Esophagus muscularis mucosa (tissue), 4 donors: ENCODE results near the gene ATP11A. TPM values are rescaled to one million over a fixed set of nuclear protein-coding genes. Genes with fewer than 3 reads are reported as not detected.

Source experiments
- DNase-seq: peaks from one replicate; pipeline ENCODE4 v3.0.0-alpha.2; 2017; ENCODE audit errors: extremely low spot score
- H3K27ac ChIP-seq, 4 donors: fragments of 200-600 bp; sonication (generic); replicated peaks in 1 of 4; 1 replicate in 3 of 4; 2 replicates in 1 of 4; pipeline ENCODE4 v1.5.1; 2016 to 2019; ENCODE audit warnings: mild to moderate bottlenecking in 1 of 4
- H3K27me3 ChIP-seq, 4 donors: fragments of 200-600 bp; sonication (generic); one replicate each; pipeline versions ENCODE4 v1.5.1 to v1.6.0; 2016 to 2019
- H3K36me3 ChIP-seq, 4 donors: fragments of 200-600 bp; sonication (generic); one replicate each; pipeline ENCODE4 v1.5.1; 2016 to 2019
- H3K4me1 ChIP-seq, 4 donors: fragments of 200-600 bp; sonication (generic); one replicate each; pipeline ENCODE4 v1.5.1; 2016 to 2019
- H3K4me3 ChIP-seq, 4 donors: fragments of 200-600 bp; sonication (generic); 1 replicate in 2 of 4; 2 replicates in 2 of 4; pipeline ENCODE4 v1.5.1; 2016 to 2019; ENCODE audit warnings: mild to moderate bottlenecking in 4 of 4, moderate library complexity in 1 of 4
- H3K9me3 ChIP-seq, 4 donors: fragments of 200-600 bp; sonication (generic); 1 replicate in 3 of 4; 2 replicates in 1 of 4; pipeline ENCODE4 v1.5.1; 2016 to 2019
- CTCF ChIP-seq, 3 experiments: fragments of 200-600 bp in 2 of 3; fragments of 450-650 bp in 1 of 3; sonication (generic) in 2 of 3; IDR thresholded peaks; one replicate each; pipeline ENCODE4 v1.5.1; 2017 to 2019; ENCODE audit warnings: antibody characterized with exemption in 3 of 3, mild to moderate bottlenecking in 2 of 3, moderate library complexity in 1 of 3
- EP300 ChIP-seq: sonication (generic); formaldehyde crosslinking; IDR thresholded peaks from one replicate; pipeline ENCODE4 v1.6.1; 2017; ENCODE audit warnings: antibody characterized with exemption
- POLR2A ChIP-seq: fragments of 450-650 bp; IDR thresholded peaks from one replicate; pipeline ENCODE4 v1.6.1; 2017; ENCODE audit warnings: antibody characterized with exemption, moderate library complexity, mild to moderate bottlenecking, low read depth
- POLR2AphosphoS5 ChIP-seq, 2 donors: sonication (generic); formaldehyde crosslinking; IDR thresholded peaks; one replicate each; pipeline ENCODE4 v1.6.1; 2017; ENCODE audit warnings: antibody characterized with exemption in 2 of 2
- WGBS: methylation state at CpG from one replicate; pipeline ENCODE4 v1.1.5; 2018; 5-methylcytosine and 5-hydroxymethylcytosine counted together
- intact Hi-C: fragments of 100-400 bp; cut with DNase I; formaldehyde crosslinking; loops from one replicate; pipeline ENCODE4 v1.15.1; 2023
- total RNA-seq, 4 donors: library from RNA; depleted of rRNA; stranded (reverse); fragments of >200 nt; gene quantifications; one replicate each; pipeline versions ENCODE4 v1.1.0 to v1.2.1, GENCODE V29; 2016

ATP11A gene
- total RNA-seq, 4 donors from 2014 or later = 11.2 to 27.8 (median 14.3) TPM

GRCh38 chr13:112769615-112770014 lies 79.8 kb downstream of the ATP11A start:
- Histone ChIP-seq H3K4me3 (no peak overlapping the region), H3K36me3 (peaks cover 0 to 4% (median 0%) of the 10 kb centered on the region in 4 donors), H3K27ac (no peak overlapping the region), H3K4me1 (peaks cover 0 to 15% (median 3%) of the 10 kb centered on the region in 4 donors), H3K27me3 (no peaks in the 10 kb centered on the region), H3K9me3 (no peaks in the 10 kb centered on the region)
- intact Hi-C loops = loop anchor here (5.0 kb wide), 1 partner anchor 82 kb away; no protein-coding TSS in a partner anchor
- TF ChIP-seq POLR2A (no peak), POLR2AphosphoS5 (IDR thresholded peaks at IDR 0.05) (no peak), CTCF (IDR thresholded peaks at IDR 0.05) (no peak), EP300 (no peak)
- 95% methylated on average over 9 of the region's 18 CpGs for WGBS
- no peak for DNase-seq

GRCh38 chr13:112770504-112770903 lies 80.7 kb downstream of the ATP11A start:
- no peak overlapping the region for H3K27ac ChIP-seq

GRCh38 chr13:112771139-112771876 lies 81.5 kb downstream of the ATP11A start:
- DNase-seq = no peak
- WGBS = 95% methylated on average over 20 of the region's 20 CpGs
- Histone ChIP-seq H3K4me1 (peaks cover 0 to 17% (median 3%) of the 10 kb centered on the region in 4 donors), H3K27me3 (no peaks in the 10 kb centered on the region), H3K9me3 (no peaks in the 10 kb centered on the region), H3K27ac (no peak overlapping the region), H3K4me3 (no peak overlapping the region), H3K36me3 (peaks cover 0 to 4% (median 0%) of the 10 kb centered on the region in 4 donors)
- no peak for TF ChIP-seq POLR2AphosphoS5 (IDR thresholded peaks at IDR 0.05)
- TF ChIP-seq CTCF (IDR thresholded peaks at IDR 0.05) = no peak
- no peak for TF ChIP-seq EP300
- no peak for TF ChIP-seq POLR2A
- intact Hi-C loops = no loop called here

More at GRCh38 chr13:112770504-112770903, 80.7 kb downstream of the ATP11A start:
- Histone ChIP-seq H3K27me3 (no peaks in the 10 kb centered on the region), H3K36me3 (peaks cover 0 to 4% (median 0%) of the 10 kb centered on the region in 4 donors), H3K9me3 (no peaks in the 10 kb centered on the region), H3K4me1 (peaks cover 0 to 17% (median 3%) of the 10 kb centered on the region in 4 donors), H3K4me3 (no peak overlapping the region)
- no peak for TF ChIP-seq EP300
- no peak for TF ChIP-seq CTCF (IDR thresholded peaks at IDR 0.05)
- no peak for TF ChIP-seq POLR2AphosphoS5 (IDR thresholded peaks at IDR 0.05)
- no peak for TF ChIP-seq POLR2A
- DNase-seq = no peak
- WGBS = 81% methylated on average over 18 of the region's 26 CpGs
- intact Hi-C loops = no loop called here

- no peak overlapping the region for H3K4me3 ChIP-seq
- peaks cover 0 to 17% (median 3%) of the 10 kb centered on the region in 4 donors for H3K4me1 ChIP-seq
- WGBS = 94% methylated on average over 18 of the region's 18 CpGs
- H3K27me3 ChIP-seq = no peaks in the 10 kb centered on the region
- H3K36me3 ChIP-seq = peaks cover 0 to 4% (median 0%) of the 10 kb centered on the region in 4 donors
- intact Hi-C loops = no loop called here
- H3K27ac ChIP-seq = no peak overlapping the region
- no peak for TF ChIP-seq POLR2AphosphoS5 (IDR thresholded peaks at IDR 0.05)
- no peak for TF ChIP-seq EP300
- TF ChIP-seq CTCF (IDR thresholded peaks at IDR 0.05) = no peak
- no peak for TF ChIP-seq POLR2A
- no peaks in the 10 kb centered on the region for H3K9me3 ChIP-seq
- DNase-seq = no peak
These were observed 82.2 kb downstream of the ATP11A start for GRCh38 chr13:112771877-112772538.
